K562 (cell line): ENCODE results near the gene STK17A.

Source experiments
- FOXM1 ChIP-seq, 2 experiments: fragments of 450-650 bp in 1 of 2; sonication (generic) in 1 of 2; formaldehyde crosslinking in 1 of 2; IDR thresholded peaks; 2 replicates each; pipeline versions ENCODE4 v1.6.1 to v1.9.0; 2017 to 2022; ENCODE audit warnings: low read depth in 2 of 2, mild to moderate bottlenecking in 2 of 2, missing genetic modification reagents in 1 of 2, moderate library complexity in 1 of 2
- GTF2A2 ChIP-seq: IDR thresholded peaks from 2 replicates; pipeline ENCODE4 v1.6.1; 2016; ENCODE audit warnings: mild to moderate bottlenecking, missing genetic modification characterization, missing compliant biosample characterization
- GTF2E2 ChIP-seq: fragments of 200-800 bp; sonication (Bioruptor generic); IDR thresholded peaks from 2 replicates; pipeline ENCODE4 v1.6.1; 2016; ENCODE audit warnings: missing genetic modification characterization, missing compliant biosample characterization
- MYNN ChIP-seq, 2 experiments: sonication (generic); formaldehyde crosslinking in 1 of 2; IDR thresholded peaks; 2 replicates each; pipeline versions ENCODE4 v1.5.0 to v1.6.1; 2016 to 2020; ENCODE audit warnings: antibody characterized with exemption in 1 of 2, missing genetic modification reagents in 1 of 2
- PKNOX1 ChIP-seq: fragments of 450-650 bp; IDR thresholded peaks from 2 replicates; pipeline ENCODE4 v1.6.1; 2016
- ZNF121 ChIP-seq: sonication (generic); formaldehyde crosslinking; conservative IDR thresholded peaks from 2 replicates; pipeline ENCODE4 v1.8.0; 2022; ENCODE audit warnings: missing genetic modification reagents
- ZNF24 ChIP-seq: fragments of 450-650 bp; IDR thresholded peaks from 2 replicates; pipeline ENCODE4 v1.6.1; 2016
- TF ChIP-seq, protein P1 (sequence below), 3 experiments: IDR thresholded peaks in 2 of 3; conservative IDR thresholded peaks in 1 of 3; 2 replicates each; pipeline ENCODE4 v1.5.1; 2011 to 2012; ENCODE audit warnings: low read length in 3 of 3, mild to moderate bottlenecking in 3 of 3, control low read depth in 2 of 3, improper control_type of control experiment in 1 of 3, inconsistent platforms in 1 of 3, low read depth in 1 of 3, mixed read lengths in 1 of 3, moderate library complexity in 1 of 3; ENCODE audit not compliant: insufficient read depth in 2 of 3
- TF ChIP-seq, protein P2 (sequence below), 2 experiments: IDR thresholded peaks in 1 of 2; conservative IDR thresholded peaks in 1 of 2; 2 replicates each; pipeline ENCODE4 v1.6.1; 2016; ENCODE audit warnings: low read depth in 2 of 2, mild to moderate bottlenecking in 1 of 2, missing compliant biosample characterization in 1 of 2, missing genetic modification characterization in 1 of 2, moderate library complexity in 1 of 2
- TF ChIP-seq, protein P3 (sequence below): fragments of 450-650 bp; IDR thresholded peaks from 2 replicates; pipeline ENCODE4 v1.6.1; 2018; ENCODE audit not compliant: partially characterized antibody
- TF ChIP-seq, protein P4 (sequence below): fragments of 450-650 bp; IDR thresholded peaks from 2 replicates; pipeline ENCODE4 v1.6.1; 2016; ENCODE audit warnings: low read depth
- TF ChIP-seq, protein P5 (sequence below): IDR thresholded peaks from 2 replicates; pipeline ENCODE4 v1.6.1; 2014; ENCODE audit warnings: antibody characterized with exemption

- TF ChIP-seq, protein P1, sequence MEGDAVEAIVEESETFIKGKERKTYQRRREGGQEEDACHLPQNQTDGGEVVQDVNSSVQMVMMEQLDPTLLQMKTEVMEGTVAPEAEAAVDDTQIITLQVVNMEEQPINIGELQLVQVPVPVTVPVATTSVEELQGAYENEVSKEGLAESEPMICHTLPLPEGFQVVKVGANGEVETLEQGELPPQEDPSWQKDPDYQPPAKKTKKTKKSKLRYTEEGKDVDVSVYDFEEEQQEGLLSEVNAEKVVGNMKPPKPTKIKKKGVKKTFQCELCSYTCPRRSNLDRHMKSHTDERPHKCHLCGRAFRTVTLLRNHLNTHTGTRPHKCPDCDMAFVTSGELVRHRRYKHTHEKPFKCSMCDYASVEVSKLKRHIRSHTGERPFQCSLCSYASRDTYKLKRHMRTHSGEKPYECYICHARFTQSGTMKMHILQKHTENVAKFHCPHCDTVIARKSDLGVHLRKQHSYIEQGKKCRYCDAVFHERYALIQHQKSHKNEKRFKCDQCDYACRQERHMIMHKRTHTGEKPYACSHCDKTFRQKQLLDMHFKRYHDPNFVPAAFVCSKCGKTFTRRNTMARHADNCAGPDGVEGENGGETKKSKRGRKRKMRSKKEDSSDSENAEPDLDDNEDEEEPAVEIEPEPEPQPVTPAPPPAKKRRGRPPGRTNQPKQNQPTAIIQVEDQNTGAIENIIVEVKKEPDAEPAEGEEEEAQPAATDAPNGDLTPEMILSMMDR (IDR thresholded peaks at IDR 0.05 in 2 of 3, conservative IDR thresholded peaks at IDR 0.05 in 1 of 3; ENCODE audit: insufficient read depth in 2 of 3, low read depth in 1 of 3, low read length in 3 of 3) = 0 out of 6 replicates have a peak, but pooled peaks of 1 of the 3 experiments have one; percentile 5
- TF ChIP-seq, protein P2, sequence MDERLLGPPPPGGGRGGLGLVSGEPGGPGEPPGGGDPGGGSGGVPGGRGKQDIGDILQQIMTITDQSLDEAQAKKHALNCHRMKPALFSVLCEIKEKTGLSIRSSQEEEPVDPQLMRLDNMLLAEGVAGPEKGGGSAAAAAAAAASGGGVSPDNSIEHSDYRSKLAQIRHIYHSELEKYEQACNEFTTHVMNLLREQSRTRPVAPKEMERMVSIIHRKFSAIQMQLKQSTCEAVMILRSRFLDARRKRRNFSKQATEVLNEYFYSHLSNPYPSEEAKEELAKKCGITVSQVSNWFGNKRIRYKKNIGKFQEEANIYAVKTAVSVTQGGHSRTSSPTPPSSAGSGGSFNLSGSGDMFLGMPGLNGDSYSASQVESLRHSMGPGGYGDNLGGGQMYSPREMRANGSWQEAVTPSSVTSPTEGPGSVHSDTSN (CRISPR knock-in tag; IDR thresholded peaks at IDR 0.05; ENCODE audit: low read depth) = no peak
- TF ChIP-seq, protein P2 (tag; conservative IDR thresholded peaks at IDR 0.05; ENCODE audit: low read depth) = no peak
- TF ChIP-seq, protein P3, sequence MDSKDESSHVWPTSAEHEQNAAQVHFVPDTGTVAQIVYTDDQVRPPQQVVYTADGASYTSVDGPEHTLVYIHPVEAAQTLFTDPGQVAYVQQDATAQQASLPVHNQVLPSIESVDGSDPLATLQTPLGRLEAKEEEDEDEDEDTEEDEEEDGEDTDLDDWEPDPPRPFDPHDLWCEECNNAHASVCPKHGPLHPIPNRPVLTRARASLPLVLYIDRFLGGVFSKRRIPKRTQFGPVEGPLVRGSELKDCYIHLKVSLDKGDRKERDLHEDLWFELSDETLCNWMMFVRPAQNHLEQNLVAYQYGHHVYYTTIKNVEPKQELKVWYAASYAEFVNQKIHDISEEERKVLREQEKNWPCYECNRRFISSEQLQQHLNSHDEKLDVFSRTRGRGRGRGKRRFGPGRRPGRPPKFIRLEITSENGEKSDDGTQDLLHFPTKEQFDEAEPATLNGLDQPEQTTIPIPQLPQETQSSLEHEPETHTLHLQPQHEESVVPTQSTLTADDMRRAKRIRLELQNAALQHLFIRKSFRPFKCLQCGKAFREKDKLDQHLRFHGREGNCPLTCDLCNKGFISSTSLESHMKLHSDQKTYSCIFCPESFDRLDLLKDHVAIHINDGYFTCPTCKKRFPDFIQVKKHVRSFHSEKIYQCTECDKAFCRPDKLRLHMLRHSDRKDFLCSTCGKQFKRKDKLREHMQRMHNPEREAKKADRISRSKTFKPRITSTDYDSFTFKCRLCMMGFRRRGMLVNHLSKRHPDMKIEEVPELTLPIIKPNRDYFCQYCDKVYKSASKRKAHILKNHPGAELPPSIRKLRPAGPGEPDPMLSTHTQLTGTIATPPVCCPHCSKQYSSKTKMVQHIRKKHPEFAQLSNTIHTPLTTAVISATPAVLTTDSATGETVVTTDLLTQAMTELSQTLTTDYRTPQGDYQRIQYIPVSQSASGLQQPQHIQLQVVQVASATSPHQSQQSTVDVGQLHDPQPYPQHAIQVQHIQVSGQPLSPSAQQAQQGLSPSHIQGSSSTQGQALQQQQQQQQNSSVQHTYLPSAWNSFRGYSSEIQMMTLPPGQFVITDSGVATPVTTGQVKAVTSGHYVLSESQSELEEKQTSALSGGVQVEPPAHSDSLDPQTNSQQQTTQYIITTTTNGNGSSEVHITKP = no peak
- TF ChIP-seq GTF2A2 (tag) = no peak
- TF ChIP-seq, protein P4, sequence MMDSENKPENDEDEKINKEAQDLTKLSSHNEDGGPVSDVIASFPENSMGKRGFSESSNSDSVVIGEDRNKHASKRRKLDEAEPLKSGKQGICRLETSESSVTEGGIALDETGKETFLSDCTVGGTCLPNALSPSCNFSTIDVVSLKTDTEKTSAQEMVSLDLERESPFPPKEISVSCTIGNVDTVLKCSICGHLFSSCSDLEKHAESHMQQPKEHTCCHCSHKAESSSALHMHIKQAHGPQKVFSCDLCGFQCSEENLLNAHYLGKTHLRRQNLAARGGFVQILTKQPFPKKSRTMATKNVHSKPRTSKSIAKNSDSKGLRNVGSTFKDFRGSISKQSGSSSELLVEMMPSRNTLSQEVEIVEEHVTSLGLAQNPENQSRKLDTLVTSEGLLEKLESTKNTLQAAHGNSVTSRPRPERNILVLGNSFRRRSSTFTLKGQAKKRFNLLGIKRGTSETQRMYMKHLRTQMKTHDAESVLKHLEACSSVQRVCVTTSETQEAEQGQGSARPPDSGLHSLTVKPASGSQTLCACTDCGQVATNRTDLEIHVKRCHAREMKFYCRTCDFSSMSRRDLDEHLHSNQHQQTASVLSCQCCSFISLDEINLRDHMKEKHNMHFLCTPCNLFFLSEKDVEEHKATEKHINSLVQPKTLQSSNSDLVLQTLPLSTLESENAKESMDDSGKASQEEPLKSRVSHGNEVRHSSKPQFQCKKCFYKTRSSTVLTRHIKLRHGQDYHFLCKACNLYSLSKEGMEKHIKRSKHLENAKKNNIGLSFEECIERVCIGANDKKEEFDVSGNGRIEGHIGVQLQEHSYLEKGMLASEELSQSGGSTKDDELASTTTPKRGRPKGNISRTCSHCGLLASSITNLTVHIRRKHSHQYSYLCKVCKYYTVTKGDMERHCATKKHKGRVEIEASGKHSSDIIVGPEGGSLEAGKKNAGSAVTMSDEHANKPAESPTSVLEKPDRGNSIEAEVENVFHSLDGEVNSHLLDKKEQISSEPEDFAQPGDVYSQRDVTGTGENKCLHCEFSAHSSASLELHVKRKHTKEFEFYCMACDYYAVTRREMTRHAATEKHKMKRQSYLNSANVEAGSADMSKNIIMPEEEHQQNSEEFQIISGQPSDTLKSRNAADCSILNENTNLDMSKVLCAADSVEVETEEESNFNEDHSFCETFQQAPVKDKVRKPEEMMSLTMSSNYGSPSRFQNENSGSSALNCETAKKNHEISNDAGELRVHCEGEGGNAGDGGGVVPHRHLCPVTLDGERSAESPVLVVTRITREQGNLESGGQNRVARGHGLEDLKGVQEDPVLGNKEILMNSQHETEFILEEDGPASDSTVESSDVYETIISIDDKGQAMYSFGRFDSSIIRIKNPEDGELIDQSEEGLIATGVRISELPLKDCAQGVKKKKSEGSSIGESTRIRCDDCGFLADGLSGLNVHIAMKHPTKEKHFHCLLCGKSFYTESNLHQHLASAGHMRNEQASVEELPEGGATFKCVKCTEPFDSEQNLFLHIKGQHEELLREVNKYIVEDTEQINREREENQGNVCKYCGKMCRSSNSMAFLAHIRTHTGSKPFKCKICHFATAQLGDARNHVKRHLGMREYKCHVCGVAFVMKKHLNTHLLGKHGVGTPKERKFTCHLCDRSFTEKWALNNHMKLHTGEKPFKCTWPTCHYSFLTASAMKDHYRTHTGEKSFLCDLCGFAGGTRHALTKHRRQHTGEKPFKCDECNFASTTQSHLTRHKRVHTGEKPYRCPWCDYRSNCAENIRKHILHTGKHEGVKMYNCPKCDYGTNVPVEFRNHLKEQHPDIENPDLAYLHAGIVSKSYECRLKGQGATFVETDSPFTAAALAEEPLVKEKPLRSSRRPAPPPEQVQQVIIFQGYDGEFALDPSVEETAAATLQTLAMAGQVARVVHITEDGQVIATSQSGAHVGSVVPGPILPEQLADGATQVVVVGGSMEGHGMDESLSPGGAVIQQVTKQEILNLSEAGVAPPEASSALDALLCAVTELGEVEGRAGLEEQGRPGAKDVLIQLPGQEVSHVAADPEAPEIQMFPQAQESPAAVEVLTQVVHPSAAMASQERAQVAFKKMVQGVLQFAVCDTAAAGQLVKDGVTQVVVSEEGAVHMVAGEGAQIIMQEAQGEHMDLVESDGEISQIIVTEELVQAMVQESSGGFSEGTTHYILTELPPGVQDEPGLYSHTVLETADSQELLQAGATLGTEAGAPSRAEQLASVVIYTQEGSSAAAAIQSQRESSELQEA = no peak
- no peak for TF ChIP-seq PKNOX1
- no peak for TF ChIP-seq GTF2E2 (tag)
- TF ChIP-seq ZNF121 = no peak
- TF ChIP-seq ZNF24 = no peak
- TF ChIP-seq, protein P5, sequence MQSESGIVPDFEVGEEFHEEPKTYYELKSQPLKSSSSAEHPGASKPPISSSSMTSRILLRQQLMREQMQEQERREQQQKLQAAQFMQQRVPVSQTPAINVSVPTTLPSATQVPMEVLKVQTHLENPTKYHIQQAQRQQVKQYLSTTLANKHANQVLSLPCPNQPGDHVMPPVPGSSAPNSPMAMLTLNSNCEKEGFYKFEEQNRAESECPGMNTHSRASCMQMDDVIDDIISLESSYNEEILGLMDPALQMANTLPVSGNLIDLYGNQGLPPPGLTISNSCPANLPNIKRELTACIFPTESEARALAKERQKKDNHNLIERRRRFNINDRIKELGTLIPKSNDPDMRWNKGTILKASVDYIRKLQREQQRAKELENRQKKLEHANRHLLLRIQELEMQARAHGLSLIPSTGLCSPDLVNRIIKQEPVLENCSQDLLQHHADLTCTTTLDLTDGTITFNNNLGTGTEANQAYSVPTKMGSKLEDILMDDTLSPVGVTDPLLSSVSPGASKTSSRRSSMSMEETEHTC = no peak
- TF ChIP-seq MYNN (IDR thresholded peaks at IDR 0.05) = no peak
- TF ChIP-seq MYNN (CRISPR knock-in tag; IDR thresholded peaks at IDR 0.05) = no peak
- TF ChIP-seq FOXM1 (IDR thresholded peaks at IDR 0.05; ENCODE audit: low read depth) = no peak
- TF ChIP-seq FOXM1 (CRISPR knock-in tag; IDR thresholded peaks at IDR 0.05; ENCODE audit: low read depth) = no peak
These were observed 72.7 kb downstream of the STK17A start for GRCh38 chr7:43655584-43655983.
